ENCODE results near the gene SHROOM4. TPM values are rescaled to one million over a fixed set of nuclear protein-coding genes. Genes with fewer than 3 reads are reported as not detected.

Gene SHROOM4
- total RNA-seq, 2 donors from 2014 or later = 9.2 to 13.6 TPM

- no peak overlapping the region for H3K27ac ChIP-seq
- no peaks in the 10 kb centered on the region for H3K4me1 ChIP-seq
- H3K27me3 ChIP-seq = no peaks in the 10 kb centered on the region
- DNase-seq (ENCODE audit: low spot score) = no peak
- no peaks in the 10 kb centered on the region for H3K9me3 ChIP-seq
- TF ChIP-seq CTCF (IDR thresholded peaks at IDR 0.05) = no peak
- H3K4me3 ChIP-seq = no peak overlapping the region
- H3K36me3 ChIP-seq = no peaks in the 10 kb centered on the region
Observed at GRCh38 chrX:50801135-50801534, 12.9 kb downstream of the SHROOM4 start.

DNA sequence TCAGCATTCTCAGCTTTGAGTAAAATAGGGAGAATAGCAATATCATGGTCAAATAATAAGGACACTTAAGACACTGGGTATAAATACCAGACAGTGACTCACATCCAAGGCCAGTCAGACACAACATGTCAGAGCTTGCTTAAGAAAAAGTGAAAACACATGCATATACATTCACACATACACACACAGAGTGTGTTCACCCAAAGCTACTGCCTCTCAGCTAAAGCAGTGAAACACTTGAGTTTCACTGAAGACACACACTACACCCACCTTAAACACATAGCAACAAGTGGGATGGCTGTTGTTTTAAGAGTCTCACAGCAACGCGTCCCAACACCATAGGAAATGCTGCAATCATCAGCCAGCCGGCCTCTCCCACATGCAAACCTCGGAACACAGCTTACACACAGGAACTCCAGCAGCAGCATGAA lies 14.4 kb downstream of the SHROOM4 start:
- H3K36me3 ChIP-seq = no peaks in the 10 kb centered on the region
- no peak overlapping the region for H3K4me3 ChIP-seq
- peak; percentile 68 for DNase-seq (ENCODE audit: low spot score)
- H3K4me1 ChIP-seq = no peaks in the 10 kb centered on the region
- H3K9me3 ChIP-seq = no peaks in the 10 kb centered on the region
- H3K27me3 ChIP-seq = no peaks in the 10 kb centered on the region
- H3K27ac ChIP-seq = peak overlapping the region in 1 of 2 donors; percentile 22
- no peak for TF ChIP-seq CTCF (IDR thresholded peaks at IDR 0.05)

DNA sequence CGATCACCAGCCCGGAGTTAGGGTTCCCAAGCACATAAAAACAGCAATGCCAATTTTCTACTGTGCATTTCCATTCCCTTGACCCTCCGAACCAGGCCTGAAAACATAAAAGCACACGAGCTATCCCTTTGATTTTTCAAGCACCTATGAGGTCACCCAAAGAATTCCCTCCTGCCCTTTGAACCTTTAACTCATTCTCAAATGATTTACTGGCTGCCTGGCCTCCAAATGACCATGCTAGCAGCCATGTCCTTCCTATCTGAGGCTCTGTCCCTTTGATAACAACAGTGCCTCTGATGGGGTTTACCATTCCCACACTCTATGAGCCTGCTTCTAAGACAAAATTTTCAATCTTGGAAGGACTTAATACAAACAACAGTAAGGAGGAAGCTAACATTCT lies 15.2 kb downstream of the SHROOM4 start:
- H3K36me3 ChIP-seq = no peaks in the 10 kb centered on the region

DNA sequence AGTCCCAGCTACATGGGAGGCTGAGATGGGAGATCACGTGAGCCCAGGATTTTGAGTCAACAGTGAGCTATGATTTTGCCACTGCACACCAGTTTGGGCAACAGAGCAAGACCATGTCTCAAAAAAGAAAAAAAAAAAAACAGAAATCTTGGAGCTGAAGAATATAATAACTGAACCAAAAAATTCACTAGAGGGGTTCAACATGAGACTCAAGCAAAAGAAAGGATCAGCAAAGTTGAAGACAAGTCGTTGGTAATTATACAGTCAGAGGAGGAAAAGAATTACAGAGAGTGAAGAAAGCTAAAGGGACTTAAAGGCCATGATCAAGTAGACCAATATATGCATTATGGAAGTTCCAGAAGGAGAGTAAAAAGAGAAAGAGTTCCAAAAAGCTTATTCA lies 26.9 kb downstream of the SHROOM4 start:
- DNase-seq (ENCODE audit: low spot score) = no peak
- H3K4me1 ChIP-seq = no peaks in the 10 kb centered on the region
- H3K9me3 ChIP-seq = peaks cover 0 to 14% of the 10 kb centered on the region in 2 donors
- H3K36me3 ChIP-seq = no peaks in the 10 kb centered on the region
- no peak overlapping the region for H3K27ac ChIP-seq
- TF ChIP-seq CTCF (IDR thresholded peaks at IDR 0.05) = no peak
- no peak overlapping the region for H3K4me3 ChIP-seq
- H3K27me3 ChIP-seq = no peaks in the 10 kb centered on the region

More for the DNA sequence above, 15.2 kb downstream of the SHROOM4 start:
- Histone ChIP-seq H3K27me3 (no peaks in the 10 kb centered on the region), H3K4me3 (no peak overlapping the region), H3K27ac (peak overlapping the region in 1 of 2 donors; percentile 22), H3K9me3 (no peaks in the 10 kb centered on the region), H3K4me1 (no peaks in the 10 kb centered on the region)
- no peak for DNase-seq (ENCODE audit: low spot score)
- TF ChIP-seq CTCF (IDR thresholded peaks at IDR 0.05) = no peak

GRCh38 chrX:50780144-50780543 lies 33.9 kb downstream of the SHROOM4 start:
- H3K36me3 ChIP-seq = no peaks in the 10 kb centered on the region
- peaks cover 0 to 6% of the 10 kb centered on the region in 2 donors for H3K9me3 ChIP-seq
- no peaks in the 10 kb centered on the region for H3K27me3 ChIP-seq
- H3K4me1 ChIP-seq = no peaks in the 10 kb centered on the region
- no peak for TF ChIP-seq CTCF (IDR thresholded peaks at IDR 0.05)
- no peak overlapping the region for H3K4me3 ChIP-seq
- DNase-seq (ENCODE audit: low spot score) = no peak
- no peak overlapping the region for H3K27ac ChIP-seq

- no peaks in the 10 kb centered on the region for H3K27me3 ChIP-seq
- no peaks in the 10 kb centered on the region for H3K4me1 ChIP-seq
- no peak for DNase-seq (ENCODE audit: low spot score)
- H3K9me3 ChIP-seq = peaks cover 0 to 6% of the 10 kb centered on the region in 2 donors
- H3K4me3 ChIP-seq = no peak overlapping the region
- TF ChIP-seq CTCF (IDR thresholded peaks at IDR 0.05) = no peak
- H3K27ac ChIP-seq = no peak overlapping the region
- H3K36me3 ChIP-seq = no peaks in the 10 kb centered on the region
Observed at GRCh38 chrX:50779694-50780093, 34.3 kb downstream of the SHROOM4 start.

Measured in right atrium auricular region (tissue), 2 donors.